Activated B cell treated with CpG ODN at 0.5 μM for 24 hours (primary cell): Measurements from ENCODE around the gene SERPINE3. TPM values are rescaled to one million over a fixed set of nuclear protein-coding genes. Genes with fewer than 3 reads are reported as not detected.

ENCODE experiments used
- ATAC-seq: fragments of 200-7000 bp; cut with Tn5 transposase; one replicate; pipeline ENCODE4 v1.10.0; 2021; ENCODE audit warnings: low read depth, mild to moderate bottlenecking, moderate library complexity
- CTCF ChIA-PET: fragments of 350-600 bp; sonication (Branson Sonifier 250); formaldehyde crosslinking; loops from one replicate; lab custom pipeline; 2021; ENCODE audit warnings: antibody characterized with exemption; lab: Charles Lee
- POLR2A ChIA-PET: fragments of 350-600 bp; sonication (Branson Sonifier 250); formaldehyde crosslinking; loops from one replicate; lab custom pipeline; 2021; ENCODE audit warnings: antibody characterized with exemption; lab: Charles Lee
- DNase-seq: peaks from one replicate; pipeline ENCODE4 v3.0.0; 2022
- H3K27ac Mint-ChIP-seq: one replicate; pipeline ENCODE4 v1.8.0; 2020; ENCODE audit warnings: mixed read lengths
- H3K27me3 Mint-ChIP-seq: one replicate; pipeline ENCODE4 v1.8.0; 2021; ENCODE audit warnings: mixed read lengths
- H3K36me3 Mint-ChIP-seq: one replicate; pipeline ENCODE4 v1.8.0; 2021; ENCODE audit warnings: low read depth, mixed read lengths
- H3K4me1 Mint-ChIP-seq: one replicate; pipeline ENCODE4 v1.8.0; 2021; ENCODE audit warnings: mixed read lengths
- H3K4me3 Mint-ChIP-seq: one replicate; pipeline ENCODE4 v1.8.0; 2020; ENCODE audit warnings: mild to moderate bottlenecking, mixed read lengths
- H3K9me3 Mint-ChIP-seq: one replicate; pipeline ENCODE4 v1.8.0; 2020; ENCODE audit warnings: mixed read lengths
- intact Hi-C: fragments of 100-400 bp; cut with micrococcal nuclease; formaldehyde crosslinking; loops from one replicate; pipeline ENCODE4 v1.15.1; 2024
- total RNA-seq: library from RNA; stranded (reverse); gene quantifications from 2 replicates; pipeline ENCODE4 v1.2.3, GENCODE V29; 2022
- TF ChIP-seq, protein P1 (sequence below): fragments of 200-600 bp; IDR thresholded peaks from one replicate; pipeline ENCODE4 v1.8.0; 2022; ENCODE audit warnings: antibody characterized with exemption, mild to moderate bottlenecking

The SERPINE3 gene
- total RNA-seq, 1 donor from 2014 or later, result not detected

DNA sequence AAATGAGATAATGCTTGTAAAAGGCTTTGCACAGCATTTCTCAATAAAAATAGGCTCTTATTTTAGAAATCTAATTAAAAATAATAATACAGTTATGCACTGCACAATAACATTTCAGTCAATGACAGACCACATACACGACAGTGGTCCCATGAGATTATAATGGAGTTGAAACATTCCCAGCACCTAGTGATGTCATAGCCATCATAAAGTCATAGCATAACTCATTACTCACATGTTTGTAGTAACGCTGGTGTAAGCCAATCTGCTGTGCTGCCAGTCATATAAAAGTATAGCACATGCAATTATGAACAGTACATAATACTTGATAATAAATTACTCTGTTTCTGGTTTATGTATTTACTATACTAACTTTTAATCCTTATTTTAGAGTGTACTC is 12.7 kb upstream of the SERPINE3 start:
- H3K4me3 Mint-ChIP-seq, result no peak overlapping the region
- no peaks in the 10 kb centered on the region for H3K27me3 Mint-ChIP-seq
- DNase-seq (no peak), ATAC-seq (no peak)
- H3K27ac Mint-ChIP-seq, result no peak overlapping the region
- TF ChIP-seq, protein P1, sequence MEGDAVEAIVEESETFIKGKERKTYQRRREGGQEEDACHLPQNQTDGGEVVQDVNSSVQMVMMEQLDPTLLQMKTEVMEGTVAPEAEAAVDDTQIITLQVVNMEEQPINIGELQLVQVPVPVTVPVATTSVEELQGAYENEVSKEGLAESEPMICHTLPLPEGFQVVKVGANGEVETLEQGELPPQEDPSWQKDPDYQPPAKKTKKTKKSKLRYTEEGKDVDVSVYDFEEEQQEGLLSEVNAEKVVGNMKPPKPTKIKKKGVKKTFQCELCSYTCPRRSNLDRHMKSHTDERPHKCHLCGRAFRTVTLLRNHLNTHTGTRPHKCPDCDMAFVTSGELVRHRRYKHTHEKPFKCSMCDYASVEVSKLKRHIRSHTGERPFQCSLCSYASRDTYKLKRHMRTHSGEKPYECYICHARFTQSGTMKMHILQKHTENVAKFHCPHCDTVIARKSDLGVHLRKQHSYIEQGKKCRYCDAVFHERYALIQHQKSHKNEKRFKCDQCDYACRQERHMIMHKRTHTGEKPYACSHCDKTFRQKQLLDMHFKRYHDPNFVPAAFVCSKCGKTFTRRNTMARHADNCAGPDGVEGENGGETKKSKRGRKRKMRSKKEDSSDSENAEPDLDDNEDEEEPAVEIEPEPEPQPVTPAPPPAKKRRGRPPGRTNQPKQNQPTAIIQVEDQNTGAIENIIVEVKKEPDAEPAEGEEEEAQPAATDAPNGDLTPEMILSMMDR, result no peak
- H3K4me1 Mint-ChIP-seq, result peaks cover 21% of the 10 kb centered on the region
- POLR2A ChIA-PET, result no interaction called here
- H3K9me3 Mint-ChIP-seq, result no peaks in the 10 kb centered on the region
- intact Hi-C loops, result no loop called here
- no peaks in the 10 kb centered on the region for H3K36me3 Mint-ChIP-seq
- CTCF ChIA-PET, result no interaction called here

DNA sequence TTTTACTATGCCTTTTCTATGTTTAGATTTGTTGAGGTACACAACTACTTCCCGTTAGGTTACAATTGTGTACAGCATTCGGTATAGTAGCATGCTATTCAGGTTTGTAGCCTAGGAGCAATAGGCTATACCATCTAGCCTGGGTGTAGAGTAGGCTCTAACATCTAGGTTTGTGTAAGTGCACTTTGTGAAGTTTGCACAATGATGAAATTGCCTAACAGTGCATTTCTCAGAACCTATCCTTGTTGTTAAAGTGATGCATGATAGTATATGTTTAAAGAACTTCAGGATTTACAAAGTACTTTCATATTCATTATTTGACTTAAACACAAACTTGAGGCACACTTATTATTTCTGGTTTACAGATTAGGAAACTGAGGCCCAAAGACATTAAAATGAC is 11.5 kb upstream of the SERPINE3 start:
- TF ChIP-seq, protein P1, result no peak
- no peaks in the 10 kb centered on the region for H3K27me3 Mint-ChIP-seq
- no peaks in the 10 kb centered on the region for H3K9me3 Mint-ChIP-seq
- intact Hi-C loops, result no loop called here
- ATAC-seq (no peak), DNase-seq (no peak)
- POLR2A ChIA-PET, result no interaction called here
- peaks cover 21% of the 10 kb centered on the region for H3K4me1 Mint-ChIP-seq
- H3K27ac Mint-ChIP-seq, result no peak overlapping the region
- H3K36me3 Mint-ChIP-seq, result no peaks in the 10 kb centered on the region
- no peak overlapping the region for H3K4me3 Mint-ChIP-seq
- CTCF ChIA-PET, result no interaction called here

DNA sequence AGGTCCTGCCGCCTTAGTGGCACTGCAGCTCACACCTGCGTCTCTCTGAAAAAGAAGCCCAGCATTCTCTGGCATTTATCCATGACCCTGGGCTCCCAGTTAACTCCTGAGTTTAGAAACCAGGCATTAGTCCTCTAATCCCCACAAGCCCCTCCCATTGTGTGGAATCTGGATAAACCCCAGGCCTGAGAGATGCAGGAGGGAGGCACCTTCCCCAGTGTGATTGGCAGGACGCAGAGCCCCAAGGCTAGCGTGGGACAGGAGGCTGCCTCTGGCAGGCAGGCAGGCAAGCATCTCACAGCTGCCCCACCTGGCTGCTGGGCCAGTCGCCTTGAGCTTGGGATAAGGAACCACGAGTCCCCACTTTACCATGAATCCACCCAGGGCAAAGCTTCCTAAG is 11.0 kb upstream of the SERPINE3 start:
- H3K27me3 Mint-ChIP-seq, result no peaks in the 10 kb centered on the region
- H3K4me3 Mint-ChIP-seq, result no peak overlapping the region
- DNase-seq (no peak), ATAC-seq (no peak)
- POLR2A ChIA-PET, result no interaction called here
- H3K9me3 Mint-ChIP-seq, result no peaks in the 10 kb centered on the region
- intact Hi-C loops, result no loop called here
- no peak overlapping the region for H3K27ac Mint-ChIP-seq
- no peaks in the 10 kb centered on the region for H3K36me3 Mint-ChIP-seq
- CTCF ChIA-PET, result no interaction called here
- H3K4me1 Mint-ChIP-seq, result peaks cover 21% of the 10 kb centered on the region
- TF ChIP-seq, protein P1, result no peak

DNA sequence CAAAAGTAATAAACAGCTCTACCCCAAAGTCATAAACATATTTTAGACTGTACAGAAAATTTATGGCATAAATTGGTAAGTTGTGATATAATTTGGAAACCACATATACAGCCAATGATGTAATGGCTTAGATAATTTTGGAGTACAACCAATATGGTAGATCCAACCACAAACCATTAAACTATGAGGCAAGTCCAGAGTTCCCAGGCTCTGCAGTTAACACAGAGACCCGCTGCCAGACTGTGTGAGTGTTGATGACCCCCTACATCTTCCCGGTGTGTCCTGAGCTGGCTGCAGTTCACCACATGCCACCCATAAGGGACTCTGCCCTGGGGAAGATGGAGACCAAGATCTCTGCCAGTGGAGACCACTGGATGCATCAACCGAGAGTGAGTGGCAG is 9.9 kb upstream of the SERPINE3 start:
- intact Hi-C loops, result no loop called here
- DNase-seq (no peak), ATAC-seq (no peak)
- H3K27me3 Mint-ChIP-seq, result no peaks in the 10 kb centered on the region
- H3K27ac Mint-ChIP-seq, result no peak overlapping the region
- TF ChIP-seq, protein P1, result no peak
- ChIA-PET CTCF (no interaction called here), POLR2A (no interaction called here)
- H3K36me3 Mint-ChIP-seq, result no peaks in the 10 kb centered on the region
- peaks cover 20% of the 10 kb centered on the region for H3K4me1 Mint-ChIP-seq
- no peaks in the 10 kb centered on the region for H3K9me3 Mint-ChIP-seq
- no peak overlapping the region for H3K4me3 Mint-ChIP-seq

DNA sequence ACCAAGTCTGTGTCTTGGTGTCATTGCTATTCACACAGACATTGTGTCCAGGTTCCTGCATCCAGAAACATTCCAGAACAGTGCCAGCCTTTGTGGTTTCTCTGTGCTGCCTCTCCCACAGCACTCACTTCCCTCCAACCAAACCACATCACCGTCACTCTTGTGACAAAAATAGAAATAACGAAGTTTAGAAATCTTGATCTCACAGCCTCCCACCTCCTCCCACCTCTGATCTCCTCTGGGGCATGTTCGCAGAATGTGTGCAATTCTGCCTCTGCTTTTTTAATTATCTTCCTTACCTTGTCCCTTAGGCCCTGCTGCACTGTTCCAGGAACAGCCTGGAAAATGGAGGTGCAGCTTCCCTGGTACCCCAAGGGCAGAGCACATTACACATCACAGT is 8.7 kb upstream of the SERPINE3 start:
- Mint-ChIP-seq H3K27me3 (no peaks in the 10 kb centered on the region), H3K27ac (no peak overlapping the region), H3K4me3 (peak overlapping the region; percentile 2), H3K4me1 (peaks cover 14% of the 10 kb centered on the region), H3K9me3 (no peaks in the 10 kb centered on the region), H3K36me3 (no peaks in the 10 kb centered on the region)
- intact Hi-C loops, result no loop called here
- TF ChIP-seq, protein P1, result no peak
- ChIA-PET CTCF (no interaction called here), POLR2A (no interaction called here)
- ATAC-seq (no peak), DNase-seq (no peak)
